Activated CD8-positive, alpha-beta memory T cell treated with anti-CD3 and anti-CD28 coated beads for 4 hours (primary cell): Measurements from ENCODE around the gene EGFL7.
A peak's percentile ranks its signal among the peaks of the same experiment; 100 is the strongest.

Experiments
- DNase-seq, 2 donors: peaks; one replicate each; pipeline ENCODE4 v3.0.0-alpha.2; 2020; ENCODE audit warnings: low read depth in 2 of 2

Gene EGFL7

DNA sequence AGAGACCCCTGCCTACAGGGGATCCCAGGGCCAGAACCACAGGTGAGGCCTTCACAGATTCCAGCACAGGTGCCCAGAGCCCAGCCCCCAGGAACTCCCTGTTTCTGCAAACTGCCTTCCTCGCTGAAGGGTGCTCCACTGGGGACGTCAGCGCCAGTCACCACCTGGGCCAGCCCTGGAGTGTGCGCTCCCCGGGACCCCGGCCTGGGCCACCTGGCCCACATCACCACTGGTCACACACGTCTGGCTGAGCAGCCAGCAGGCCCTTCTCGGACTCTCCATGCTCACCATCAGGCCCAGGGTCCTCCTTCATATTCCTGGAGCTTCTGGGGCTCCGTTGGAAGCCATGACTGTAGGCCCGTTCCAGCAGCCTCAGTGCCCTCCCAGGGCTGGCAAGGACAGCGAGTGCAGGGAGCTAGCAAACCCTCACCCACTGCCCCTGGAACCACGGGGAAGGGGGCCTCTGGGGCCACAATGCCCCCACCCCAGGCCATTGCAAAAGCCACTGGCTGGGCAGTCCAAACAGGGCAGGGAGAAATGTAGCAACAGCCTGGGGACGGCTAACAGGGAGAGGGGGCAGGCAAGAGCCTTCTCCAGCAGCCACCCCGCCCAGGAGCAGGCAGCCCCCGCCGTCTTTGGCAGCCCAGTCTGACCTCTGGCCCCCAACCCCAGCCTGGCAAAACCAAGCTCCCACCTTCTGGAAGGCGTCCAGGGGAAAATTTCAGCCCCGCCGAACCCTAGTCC lies 23.2 kb downstream of the EGFL7 start:
- no peak for DNase-seq

DNA sequence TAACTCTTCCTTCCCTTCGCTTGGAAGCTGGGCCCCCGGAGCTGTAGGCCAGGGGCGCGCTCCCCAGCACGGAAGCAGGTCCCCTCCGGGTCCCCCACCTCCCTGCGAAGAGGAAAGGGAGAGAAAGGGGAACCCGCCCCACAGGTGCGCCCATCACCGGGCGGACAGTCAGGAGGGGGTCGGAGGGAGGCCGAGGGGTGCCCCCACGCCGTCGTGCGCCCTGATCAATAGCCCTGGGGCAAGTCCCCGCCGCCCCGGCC lies 23.7 kb downstream of the EGFL7 start:
- no peak for DNase-seq

DNA sequence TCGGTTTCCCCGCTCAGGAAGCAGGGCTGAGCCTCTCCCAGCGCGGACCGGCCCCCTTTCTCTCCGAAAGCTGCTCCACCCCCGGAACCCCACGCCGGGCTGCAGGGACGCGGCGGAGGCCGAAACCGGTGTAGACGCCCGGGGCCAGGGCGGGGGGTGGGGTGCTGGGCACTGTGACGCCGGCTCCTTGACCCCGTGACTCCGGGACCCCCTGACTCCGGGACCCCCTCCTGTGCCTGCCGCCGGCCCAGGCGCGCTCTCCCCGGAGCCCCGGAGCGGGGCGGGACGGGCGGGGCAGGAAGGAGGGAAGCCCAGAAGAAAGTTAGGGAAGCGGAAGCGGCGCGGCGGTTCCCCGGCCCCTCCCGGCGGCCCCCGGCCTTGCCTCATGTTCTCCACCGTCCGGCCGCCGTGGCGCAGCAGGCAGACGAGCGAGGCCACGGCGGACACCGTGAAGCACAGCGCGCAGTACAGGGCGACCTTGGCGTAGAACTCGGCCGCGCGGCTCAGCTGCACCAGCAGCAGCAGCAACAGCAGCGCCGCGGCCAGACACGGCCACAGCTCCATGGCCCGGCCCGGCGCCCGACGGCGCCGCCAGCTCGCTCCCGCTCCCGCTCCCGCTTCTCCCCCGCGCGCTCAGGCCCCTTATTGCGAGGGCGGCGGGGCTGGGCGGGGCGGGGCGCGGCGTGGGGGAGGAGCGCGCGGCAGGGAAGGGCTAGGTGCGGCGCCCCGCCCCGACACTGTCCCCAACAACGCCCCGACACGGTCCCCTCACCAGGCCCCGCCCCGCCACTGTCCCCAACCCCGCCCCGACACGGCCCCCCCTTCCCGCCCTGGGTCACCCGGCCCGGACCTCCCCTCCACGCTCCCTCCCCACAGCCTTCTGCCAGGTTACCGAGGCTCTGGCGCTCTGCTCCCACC lies 24.3 kb downstream of the EGFL7 start, which contains the start of gene AGPAT2:
Gene AGPAT2, minus strand, starts transcription at position 664 of the 918 bp plus-strand sequence. Its CDS starts 100 bp downstream, at position 564.
- peak; percentile 32 to 35 for DNase-seq

DNA sequence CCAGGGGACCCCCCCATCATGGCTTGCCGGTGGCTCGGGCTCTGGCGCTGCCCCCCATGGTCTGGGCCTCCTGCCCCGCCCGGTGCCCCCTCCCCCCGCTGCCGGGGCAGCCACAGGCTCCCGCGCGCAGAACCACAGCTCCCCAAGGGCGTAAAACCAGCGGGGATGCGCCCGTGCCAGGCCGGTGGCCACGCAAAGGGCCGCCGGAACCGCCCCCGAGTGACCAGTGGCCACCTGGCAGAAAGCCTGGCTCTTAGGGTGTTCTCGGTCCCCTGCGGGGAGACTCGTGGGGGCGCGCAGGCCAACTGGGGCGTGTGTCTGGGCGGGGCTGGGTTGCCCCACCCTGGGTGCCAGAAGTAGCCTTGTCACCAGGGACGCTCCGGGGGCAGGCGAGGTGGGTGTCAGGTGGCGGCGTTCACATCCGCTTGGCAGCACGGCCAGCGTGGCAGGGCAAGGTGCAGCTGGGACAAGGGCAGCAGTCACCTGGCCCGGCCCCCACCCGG lies 25.1 kb downstream of the EGFL7 start:
- DNase-seq: no peak

DNA sequence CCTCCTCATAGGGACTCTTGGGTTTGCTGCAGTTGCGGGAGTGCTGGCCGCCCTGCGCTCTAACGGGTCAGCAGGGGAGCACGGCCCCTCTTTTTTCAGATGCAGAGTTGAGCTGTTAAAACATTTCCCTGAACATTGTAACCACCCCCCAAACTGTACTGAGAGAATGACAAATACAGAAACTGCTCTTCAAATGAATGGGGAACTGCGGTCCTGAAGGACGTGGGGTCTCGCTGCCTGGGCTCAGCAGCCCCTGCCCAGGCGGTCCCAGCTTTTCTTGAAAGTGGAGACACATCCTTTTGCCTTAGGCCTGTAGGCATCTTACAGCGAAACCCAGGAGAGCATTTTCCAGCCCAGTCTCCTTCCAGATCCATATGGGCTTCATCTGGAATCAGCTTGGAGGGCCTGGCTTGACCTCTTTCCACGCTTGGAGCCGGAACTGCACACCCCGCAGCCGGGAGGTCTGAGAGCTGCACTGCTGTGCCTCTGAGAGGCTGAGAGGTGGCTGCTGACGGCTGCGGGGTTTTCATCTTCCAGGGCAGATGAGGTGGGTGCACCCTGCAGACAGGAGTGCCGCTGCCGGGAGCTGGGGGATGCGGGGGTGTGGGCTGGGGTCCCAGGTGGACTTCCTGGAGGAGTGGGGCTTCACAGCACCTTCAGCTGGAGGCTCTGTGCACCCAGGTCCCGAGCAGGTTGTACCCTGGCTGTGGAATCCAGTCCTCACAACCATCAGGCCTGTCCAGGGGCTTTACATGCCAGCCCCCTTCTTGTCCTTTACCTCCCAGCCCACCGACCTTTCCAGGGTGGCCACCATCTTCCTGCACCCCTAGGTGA lies 25.8 kb downstream of the EGFL7 start:
- no peak for DNase-seq

DNA sequence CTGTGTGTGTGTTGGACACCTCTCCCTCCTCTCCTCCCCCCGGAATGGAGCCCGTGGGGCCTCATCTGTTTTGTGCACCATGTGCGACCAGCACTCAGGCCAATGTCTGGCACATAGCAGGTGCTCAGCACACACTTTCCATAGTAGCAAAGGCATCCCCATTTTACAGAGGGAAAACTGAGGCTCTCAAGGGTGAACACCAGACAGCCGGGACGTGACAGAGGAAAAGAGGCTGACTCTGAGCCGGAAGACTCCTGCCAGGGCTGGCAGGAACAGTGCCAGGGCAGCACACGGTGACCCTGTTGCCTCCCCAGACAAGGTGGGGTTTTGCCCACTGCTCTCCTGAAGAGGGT lies 26.4 kb downstream of the EGFL7 start:
- DNase-seq: no peak

DNA sequence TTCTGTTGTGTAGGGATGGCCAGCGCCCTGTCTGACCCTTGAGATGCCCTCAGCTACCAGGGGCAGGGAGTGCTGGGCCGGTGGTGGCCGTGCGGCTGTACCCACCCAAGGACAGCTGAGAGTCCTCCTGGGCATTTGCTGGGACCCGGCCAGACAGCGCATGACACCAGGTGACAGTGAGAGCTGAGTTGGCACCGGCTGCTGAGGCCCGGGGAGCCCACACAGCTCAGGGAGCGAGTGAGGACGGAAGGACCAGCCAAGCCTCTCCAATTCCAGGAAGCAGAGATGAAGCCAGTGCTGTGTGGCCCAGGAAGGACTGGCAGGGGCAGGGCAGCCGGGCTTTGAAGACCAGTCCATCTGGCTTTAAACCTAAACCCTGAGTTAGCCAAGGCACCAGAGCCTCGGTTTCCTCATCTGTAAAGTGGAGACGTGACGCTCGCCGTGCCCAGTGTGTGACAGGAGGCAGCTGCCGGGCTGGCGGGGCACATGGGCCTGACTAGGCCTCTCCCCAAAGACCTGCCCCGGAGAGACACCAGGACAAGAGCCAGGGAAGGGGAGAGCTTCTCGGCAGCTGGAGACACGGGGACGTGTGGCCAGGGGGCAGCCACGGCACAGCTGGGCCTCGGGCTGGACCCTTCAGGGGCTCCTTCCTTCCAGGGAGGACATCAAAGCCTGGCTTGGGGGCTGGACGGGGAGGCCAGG lies 27.5 kb downstream of the EGFL7 start:
- DNase-seq: no peak

DNA sequence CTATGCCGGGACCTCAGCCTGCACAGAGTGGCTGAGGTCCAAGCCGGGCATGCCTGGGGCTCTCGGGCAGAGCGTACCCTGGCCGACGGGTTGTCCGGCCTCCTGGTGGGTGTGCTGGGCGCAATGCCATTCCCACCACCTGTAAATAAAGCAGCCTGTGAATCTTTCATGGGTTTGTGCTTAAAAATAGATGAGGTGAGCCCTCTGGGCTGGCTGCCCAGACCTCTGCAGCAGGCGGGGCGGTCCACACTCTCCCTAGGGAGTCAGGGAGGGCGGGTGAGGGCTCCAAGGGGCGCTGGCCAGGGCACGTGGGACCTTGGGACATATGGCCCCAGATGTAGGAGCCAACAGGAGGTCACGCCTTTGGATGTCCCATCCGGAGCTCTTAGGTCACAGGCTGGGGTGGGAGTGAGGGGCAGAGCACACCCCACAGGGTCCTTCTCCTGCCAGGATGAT lies 28.1 kb downstream of the EGFL7 start:
- DNase-seq: no peak

DNA sequence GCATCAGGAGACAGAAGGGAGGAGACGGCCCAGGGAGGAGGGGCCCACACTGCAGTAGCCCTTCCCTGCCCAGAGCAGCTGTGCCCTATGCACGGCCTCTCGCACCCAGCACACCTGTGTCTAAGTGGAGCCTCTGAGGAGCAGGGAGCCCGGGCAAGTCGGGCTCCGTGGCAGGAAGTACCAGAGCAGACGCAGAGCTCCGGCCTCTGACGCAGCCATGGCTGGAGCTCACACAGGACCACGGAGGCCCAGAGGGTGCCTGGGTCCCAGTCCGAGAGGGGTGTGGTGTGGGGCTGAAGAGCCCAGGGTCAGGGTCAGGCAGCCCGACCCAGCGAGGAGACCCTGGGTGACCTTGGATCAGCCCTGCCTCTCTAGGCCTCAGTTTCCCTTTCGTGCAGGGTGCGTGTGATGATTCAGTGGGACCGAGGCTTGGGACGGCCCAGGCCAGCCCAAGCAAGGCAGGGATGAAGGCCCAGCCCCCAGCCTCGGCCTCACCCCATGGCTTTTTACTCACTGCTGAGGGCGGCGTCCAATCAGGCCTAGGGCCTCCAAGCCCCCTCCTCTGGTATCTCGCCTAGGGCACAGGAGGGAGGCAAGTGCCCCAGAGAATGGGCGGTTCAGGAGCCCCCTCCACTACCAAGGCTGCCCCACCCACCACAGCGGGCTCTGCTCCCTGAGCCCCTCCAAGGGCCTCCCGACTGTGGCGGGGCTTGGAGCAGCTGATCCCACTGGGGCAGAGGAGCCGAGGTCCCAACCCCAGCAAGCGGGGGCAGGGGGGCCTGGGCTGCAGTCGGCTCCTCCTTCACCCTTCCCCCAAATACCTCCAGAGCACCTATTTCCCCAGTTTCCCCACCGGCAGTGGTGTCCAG lies 28.8 kb downstream of the EGFL7 start:
- no peak for DNase-seq

DNA sequence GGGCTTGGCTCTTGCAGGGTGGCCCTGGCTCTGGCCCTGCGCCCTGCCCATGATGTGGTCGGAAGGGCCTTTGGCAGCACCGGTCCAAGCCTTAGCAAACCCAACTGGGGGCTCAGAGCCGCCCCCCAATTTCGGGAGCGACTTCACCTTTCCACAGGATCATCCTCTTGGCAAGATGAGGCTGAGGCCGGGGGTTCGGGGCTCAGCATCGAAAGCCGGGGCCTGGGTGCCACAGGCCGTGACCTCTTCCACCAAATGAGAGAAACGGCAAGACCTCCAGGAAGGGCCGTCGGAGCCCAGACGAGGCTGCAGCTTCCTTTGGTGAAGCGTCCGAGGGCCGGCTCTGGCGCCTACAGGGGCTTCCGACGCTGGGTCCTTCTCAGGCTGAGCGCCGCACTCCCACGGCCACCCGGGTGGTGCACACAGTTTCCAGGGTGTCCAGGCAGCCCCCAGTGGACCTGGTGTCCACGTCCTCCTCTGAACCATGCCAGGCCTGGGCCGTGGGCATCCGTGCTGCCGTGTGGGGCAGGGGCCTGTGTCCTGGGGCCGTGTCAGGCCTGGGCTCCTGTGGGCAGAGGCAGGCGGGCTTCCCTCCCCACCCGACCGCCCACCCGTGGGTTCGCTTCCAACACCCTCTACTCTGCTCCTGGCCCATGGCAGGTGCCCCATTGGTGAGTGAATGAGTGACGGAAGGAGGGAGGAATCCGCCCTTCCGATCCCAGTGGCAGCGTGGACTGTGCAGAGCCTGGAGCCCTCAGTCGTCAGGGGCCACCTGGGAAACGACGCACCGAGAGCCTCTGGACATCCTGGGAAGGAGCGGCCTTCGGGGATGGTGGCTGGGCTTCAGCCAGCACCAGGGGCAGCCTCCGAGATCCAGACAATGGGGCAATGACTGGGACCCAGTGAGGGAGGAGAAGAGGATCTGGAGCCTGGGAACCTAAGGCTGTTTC lies 29.7 kb downstream of the EGFL7 start:
- DNase-seq: no peak

DNA sequence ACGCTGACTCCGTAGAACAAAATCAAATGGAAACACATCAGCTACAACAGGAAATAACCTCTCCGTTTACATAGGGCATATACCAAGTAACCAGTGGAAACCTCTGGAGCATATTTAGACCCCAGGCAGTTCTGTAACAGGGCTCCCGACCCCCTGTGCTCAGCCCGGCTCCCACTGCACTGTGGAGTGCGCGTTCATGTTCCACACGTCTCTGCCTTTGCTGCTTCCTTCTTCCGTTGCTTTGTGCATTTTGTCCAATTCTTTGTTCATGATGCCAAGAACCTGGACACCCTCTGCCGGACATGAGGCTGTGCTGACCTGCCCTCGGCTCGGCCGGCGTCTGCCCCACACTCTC lies 30.4 kb downstream of the EGFL7 start:
- DNase-seq: no peak

DNA sequence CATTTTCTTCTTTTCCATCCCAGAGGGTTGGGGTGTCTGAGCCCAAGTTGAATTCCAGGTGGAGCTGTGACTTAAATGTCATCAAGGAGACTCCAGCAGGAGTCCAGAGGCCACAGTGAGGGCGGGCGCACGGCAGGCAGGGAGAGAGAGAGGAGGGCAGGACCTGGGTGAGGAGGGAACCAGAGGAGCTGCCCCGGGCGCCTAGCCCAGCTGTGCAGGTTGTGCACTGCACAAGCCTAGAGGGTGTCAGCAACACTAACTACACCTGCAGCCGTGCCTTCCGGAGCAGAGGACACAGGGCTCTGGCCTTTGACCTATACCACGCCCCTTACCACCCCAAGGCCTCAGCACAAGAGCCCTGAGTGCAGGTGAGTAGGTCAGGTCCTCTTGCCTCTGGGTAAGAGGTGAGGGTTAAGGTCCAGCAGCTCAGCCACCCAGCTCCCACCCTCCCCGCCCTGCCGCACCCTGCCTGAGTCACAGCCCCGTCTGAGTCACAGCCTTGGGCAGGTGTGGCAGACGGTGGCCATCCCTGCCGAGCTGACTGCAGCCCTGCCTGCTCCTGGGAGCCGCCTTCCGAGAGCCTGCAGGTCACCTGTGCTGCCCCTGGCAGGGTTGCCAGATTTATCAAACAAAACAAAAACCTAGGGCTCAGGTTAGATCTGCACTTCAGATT lies 30.9 kb downstream of the EGFL7 start:
- no peak for DNase-seq

DNA sequence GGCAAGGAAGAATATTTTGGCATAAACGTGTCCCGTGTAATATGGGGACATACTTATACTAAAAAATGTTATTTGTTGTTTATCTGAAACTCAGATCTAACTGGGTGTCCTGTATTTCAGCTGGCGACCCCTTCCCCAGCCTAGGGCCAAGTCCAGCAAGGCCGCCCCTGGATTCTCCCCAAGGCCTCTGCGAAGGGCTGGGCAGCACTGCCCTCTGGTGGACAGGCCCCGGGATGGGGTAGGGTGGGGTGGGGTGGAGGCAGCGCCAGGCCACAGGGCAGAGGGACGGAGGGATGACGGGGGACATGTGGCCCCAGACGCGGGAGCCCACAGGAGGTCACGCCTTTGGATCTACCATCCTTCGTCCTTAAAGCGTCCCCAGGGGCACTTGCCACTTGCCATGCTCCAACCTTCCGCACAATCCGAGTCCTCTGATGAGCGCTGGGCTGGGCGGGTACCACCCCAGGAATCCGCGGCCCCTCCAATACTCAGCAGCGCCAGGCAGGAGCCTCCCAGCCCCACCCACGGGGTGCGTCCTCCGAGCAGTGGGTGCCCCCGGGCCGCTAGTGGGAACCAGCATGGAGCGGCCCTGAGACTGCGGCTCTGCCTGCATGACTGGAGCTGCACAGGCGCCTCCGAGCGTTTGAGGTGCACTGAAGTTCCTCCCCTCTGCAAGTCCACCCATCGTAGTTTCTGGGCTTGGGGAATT lies 31.6 kb downstream of the EGFL7 start:
- no peak for DNase-seq

DNA sequence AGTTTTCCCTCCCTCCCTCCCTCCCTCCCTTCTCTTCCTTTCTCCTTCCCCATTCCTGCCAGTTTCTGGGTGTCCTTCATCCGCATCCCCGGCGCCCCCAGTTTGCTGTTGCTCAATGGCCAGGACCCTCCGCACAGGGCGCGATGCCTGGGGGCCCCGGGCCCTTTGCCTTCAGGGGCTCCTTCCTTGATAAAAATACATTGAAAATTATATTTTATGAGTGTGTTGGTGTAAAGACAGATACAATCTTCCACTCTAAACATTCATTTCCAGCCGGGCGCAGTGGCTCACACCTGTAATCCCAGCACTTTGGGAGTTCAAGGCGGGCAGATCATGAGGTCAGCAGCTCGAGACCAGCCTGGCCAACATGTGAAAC lies 32.1 kb downstream of the EGFL7 start:
- no peak for DNase-seq

DNA sequence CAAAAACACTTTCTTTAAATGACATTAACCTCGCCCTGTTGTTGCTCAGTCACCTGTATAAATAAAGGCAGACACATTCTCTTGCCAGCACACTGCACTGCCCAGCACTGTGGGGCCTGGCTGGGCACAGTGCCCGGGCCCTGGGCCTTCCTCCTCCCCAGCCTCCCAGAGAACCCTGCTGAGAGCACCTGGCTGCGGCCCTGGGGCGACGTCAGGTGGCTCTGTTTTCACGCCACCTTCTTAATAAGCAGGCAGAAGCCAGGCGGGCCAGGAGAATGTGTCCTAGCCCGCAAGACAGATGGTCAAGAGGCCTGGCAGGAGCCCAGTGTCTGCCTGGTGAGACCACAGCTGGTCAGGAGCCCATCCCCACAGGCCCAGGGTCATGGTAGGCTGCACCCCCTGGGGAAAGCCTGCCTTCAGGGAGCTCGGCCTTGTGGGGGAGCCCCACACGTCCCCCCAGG lies 32.7 kb downstream of the EGFL7 start:
- no peak for DNase-seq

DNA sequence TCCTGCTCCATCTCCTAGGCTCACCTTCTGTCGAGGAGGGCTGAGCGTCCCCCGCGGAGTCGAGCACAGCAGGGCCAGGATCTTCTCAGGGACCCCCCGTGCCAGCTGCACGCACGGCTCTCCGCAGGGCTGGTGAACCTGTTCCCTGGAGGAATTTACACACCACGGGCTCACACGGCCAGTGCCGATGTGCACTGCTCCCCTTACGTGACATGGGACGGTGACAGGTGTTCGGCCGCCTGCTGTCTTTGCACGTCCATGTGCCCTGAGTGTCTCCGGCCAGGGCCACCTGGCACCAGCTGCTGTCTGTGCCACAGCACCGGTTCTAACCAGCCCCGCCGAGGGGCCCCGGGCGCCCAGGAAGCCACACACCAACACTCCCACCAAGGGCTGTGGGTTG lies 33.2 kb downstream of the EGFL7 start:
- no peak for DNase-seq

DNA sequence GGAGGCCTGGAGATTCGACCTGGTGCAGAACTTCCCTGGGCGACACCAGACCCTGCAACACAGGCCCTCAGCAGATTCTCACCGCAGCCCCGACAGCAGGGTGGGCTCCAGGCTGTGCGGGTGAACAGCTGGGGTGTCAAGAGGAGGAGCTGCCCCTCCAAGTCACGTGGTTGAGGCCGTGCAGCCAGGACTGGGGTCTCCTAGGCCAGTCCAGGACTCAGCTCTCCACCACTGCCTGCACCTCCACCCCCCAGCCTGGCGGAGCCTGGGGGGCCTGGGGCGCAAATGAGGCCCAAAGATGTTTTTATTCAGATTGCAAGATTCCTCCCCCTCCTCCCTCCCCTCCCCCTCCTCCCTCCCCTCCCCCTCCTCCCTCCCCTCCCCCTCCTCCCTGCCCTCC lies 33.8 kb downstream of the EGFL7 start:
- no peak for DNase-seq

DNA sequence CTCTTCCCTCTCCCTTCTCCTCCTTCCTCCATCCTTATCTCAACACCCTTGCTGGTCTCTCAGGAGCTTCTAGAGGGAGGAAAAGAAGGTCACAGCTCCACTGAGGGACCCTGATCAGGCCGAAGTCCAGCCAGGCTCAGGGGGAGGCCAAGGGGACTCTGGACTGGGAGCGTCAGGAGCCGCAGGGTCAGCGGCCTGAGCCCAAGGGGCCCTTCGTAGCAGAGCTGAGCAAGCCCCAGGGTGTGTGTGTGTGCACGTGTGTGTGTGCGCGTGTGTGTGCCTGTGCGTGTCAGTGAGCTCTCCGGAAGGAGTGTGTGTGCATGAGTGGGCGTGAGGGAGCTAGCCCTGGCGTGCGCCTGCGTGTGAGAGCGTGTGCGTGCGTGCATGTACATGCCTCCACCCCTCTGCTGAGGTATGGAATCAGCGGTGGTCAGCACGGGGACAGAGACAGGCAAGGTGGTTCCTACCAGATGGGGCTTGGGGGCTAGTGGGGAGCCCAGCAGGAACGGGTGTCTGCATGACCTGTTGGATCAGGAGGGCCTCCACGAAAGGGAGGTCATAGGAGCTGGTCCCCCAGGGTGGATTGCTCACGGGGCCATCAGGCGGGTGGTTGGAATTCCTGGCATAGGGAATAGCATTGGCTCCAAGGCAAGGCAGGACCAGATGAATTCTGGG lies 34.6 kb downstream of the EGFL7 start:
- no peak for DNase-seq
